HG03039 (cell line): Measurements from ENCODE around the gene PHOSPHO1.

Experiments used
- ATAC-seq: cut with Tn5 transposase; IDR thresholded peaks from one replicate; pipeline ENCODE4 v1.9.1; 2021; ENCODE audit warnings: mild to moderate bottlenecking, moderate library complexity; ENCODE audit not compliant: unreplicated experiment

PHOSPHO1 gene

GRCh38 chr17:49244839-49245238 lies 14.3 kb upstream of the PHOSPHO1 start:
- ATAC-seq = no peak

DNA sequence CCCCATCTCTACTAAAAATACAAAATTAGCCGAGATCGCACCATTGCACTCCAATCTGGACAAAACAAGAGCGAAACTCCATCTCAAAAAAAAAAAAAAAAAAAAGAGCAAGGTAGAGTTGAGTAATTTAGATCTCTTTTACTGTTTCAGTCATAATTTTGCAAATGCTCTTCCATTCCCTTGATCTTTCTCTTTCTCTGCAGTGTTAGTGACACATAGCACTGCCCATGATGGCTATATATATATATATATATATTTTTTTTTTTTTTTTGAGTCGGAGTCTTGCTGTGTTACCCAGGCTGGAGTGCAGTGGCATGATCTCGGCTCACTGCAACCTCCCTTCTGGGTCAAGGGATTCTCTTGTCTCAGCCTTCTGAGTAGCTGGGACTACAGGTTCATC lies 12.2 kb upstream of the PHOSPHO1 start:
- ATAC-seq = no peak

GRCh38 chr17:49241692-49242397 lies 11.3 kb upstream of the PHOSPHO1 start:
- no peak for ATAC-seq

DNA sequence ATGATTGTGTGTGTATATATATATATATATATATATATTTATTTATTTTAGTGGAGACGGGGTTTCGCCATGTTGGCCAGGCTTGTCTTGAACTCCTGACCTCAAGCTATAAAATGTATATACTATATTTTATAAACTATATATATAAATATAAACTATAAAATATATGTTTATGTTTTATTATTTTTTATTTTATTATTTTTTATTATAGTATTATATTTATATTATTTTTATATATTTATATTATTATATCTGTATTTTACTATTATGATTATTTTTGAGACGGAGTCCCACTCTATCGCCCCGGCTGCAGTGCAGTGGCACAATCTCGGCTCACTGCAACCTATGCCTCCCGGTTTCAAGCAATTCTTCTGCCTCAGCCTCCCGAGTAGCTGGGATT lies 10.5 kb upstream of the PHOSPHO1 start:
- no peak for ATAC-seq

DNA sequence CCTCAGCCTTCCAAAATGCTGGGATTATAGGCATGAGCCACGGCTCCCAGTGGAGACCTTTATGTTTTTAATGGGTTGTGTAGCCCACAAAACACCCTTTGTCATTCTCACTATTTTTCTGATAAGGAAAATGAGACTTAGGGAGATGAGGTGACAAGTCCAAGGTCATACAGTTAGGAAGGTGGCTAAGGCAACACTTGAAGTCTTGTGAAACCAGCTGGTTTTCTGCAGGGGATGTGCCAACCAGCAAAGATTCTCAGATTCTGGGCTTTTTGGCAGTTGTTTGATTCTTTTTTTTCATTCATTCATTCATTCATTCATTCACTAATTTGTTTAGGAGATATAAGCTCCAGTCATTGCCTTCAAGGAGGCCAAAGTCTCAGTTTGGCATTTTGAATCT lies 10.0 kb upstream of the PHOSPHO1 start:
- no peak for ATAC-seq

DNA sequence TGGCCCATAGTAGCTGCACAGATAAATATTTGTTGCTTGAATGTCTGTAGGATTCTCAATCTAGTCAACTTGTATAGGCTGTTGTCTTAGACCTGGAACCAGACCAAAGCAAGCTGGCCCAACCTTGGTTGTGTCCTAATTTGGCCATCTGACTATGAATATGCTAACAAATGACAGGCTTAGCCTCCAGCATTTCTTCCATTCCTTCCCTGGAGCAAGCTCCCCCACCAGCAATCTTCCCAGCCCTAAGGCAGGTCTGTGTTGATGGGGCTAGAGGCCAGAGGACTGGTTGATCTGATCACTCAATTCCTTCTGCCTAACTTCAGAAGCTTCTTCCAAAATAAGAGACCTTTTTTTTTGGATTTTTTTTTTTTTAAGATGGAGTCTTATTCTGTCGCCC lies 9.4 kb upstream of the PHOSPHO1 start:
- ATAC-seq = no peak

DNA sequence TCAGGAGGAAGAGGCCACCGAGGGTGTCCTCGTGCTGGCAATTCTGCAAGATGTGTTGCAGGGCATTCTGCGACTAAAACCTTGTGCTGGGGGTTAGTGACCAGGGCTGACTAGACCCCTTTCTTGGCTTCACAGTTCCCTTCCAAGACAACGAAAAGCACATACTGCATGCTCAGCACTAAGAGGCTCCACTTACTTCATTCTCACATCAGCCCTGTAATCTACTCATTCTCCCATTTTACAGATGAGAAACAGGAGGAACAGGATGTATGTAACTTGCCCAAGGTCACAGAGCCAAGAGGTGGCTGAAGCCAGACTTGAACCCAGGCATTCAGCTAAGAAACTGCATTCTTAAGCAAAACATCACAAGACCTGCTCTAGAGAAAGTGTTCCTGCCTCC lies 5.3 kb upstream of the PHOSPHO1 start:
- no peak for ATAC-seq

GRCh38 chr17:49234509-49235080 lies 4.0 kb upstream of the PHOSPHO1 start:
- ATAC-seq = no peak

- no peak for ATAC-seq
These were observed 942 bp upstream of the PHOSPHO1 start for GRCh38 chr17:49231563-49231894.

DNA sequence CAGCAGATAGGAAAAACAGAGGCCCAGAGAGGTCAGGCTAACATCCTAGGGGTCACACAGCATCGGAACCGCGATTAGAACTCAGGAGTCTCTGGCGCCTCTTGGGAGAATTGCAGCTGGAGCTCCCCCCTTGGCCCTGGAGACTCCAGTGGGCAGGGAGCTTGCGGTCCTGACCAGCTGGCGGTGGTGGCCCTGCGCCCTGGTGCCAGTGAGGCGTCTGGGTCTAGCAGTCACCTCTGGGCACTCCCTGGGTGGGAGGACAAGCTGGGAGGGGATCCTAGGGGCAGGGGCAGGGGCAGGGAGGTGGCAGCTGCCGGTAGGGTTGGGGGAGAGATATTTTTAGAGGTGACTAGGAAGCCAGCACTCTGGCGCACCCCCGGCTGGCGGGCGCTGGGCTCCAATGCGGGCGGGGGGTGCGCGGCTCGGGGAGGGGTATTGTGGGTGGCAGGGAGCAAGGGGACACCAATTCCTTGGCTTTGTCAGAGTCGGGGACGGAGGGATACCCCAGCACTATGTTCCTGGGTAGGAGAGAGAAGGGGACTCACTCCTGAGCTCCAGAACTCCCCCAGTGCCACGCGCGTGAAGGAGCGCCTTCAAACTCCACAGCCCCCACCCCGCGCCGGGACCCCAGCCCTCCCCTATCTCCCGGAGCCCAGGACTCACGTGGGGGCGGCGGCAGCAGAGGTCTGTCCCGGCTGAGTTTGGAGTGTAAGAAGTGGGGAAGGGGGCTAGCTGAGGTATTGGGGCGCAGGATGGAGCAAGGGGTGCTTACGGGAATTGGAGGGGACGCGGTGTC lies 584 bp downstream of the PHOSPHO1 start:
- ATAC-seq = no peak

DNA sequence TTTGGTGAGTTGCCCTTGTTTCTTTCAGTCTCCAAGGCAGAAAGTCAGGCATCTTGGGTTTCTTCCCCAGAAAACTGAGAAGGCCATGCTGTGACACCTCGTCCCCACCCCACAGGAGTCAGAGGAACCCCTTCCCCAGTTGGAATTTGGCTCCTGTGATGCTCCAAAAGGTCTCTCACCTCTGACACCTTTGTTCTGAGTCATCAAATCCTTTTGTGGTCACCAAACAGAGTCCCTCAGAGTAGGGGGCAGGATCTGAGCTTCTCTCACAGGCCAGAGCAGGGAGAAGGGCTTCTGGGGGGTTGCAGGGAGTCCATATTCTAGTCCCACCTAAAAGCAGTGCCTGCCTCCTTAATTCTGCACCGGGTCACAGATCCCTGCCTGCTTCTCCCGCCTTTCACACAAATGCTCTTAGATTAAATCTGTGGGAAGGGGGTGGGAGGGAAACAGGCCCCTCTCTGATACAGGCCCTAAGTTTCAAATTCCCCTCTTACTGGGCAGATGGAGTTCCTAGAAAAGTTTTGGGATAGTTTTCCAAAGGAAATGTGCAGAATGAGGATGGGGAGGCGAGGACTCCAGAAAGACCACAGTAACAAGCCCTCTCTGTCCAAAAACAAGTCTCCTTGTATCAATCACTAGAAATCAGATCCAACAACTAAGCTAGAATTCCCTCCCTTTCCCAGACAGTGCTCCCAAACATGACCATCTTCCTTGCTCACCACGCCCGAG lies 1.3 kb downstream of the PHOSPHO1 start:
- no peak for ATAC-seq

- no peak for ATAC-seq
These were observed 2.9 kb downstream of the PHOSPHO1 start for GRCh38 chr17:49227436-49228261.

DNA sequence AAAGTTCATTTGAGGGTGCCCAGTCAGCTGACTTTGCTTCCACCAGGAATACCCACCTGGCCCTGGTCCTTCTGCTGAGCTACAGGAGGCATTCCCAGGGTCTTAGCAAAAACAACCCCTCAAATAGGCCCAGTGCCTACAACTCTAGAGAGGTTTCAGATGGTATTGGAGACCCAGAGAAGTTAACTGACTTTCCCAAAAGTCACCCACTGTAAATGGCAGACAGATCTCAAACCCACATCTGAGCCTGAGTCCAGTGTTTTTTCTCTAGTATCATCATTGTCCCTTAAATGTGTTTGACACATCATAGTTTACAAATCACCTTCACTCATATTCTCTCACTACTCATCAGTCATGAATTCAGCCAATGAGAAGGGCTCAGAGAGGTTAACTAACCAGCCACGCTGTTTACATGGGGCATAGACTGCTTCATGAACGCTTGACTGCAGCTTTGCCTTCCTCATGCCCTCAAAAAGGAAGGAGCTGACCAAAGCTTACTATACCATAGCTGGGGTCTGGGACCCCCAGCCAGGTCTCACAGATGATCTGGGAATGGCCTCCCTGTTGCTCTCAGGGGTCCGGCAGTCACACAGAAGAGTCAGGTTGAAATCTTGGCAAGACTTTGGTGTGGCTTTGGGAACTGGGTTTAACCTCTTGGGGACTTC lies 3.7 kb downstream of the PHOSPHO1 start:
- ATAC-seq = no peak

DNA sequence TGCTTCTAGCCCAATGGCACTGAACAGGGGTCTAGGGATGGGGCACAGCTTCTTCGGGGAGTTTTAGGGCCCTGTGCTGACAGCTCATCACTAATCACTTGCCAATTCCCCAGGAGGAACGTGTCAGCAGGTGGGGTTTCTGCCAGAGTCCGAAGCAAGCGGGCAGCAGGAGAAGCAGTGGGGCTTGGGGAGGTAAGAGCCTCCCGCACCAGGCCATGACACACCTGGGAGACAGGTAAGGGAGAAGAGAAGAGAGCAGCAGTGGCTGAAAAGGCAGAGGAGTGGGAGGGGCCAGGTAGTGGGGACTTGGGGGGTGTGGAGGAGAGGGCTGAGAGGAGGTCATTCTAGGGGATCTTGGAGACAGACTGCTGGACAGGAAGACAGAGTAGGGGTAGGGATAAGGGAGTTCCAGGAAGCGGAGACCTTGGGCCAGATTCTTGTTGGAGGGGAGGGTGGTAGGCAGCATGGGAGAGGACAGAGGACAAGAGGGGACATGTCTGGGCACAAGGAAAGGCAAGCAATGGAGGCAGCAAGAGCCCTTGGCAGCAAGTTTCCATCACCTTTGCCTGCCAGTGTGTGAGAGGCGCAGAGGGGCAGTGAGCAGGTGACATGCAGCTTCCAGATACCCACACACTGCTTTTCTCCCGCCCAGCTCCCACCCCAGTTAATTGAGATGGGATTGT lies 4.9 kb downstream of the PHOSPHO1 start:
- no peak for ATAC-seq

DNA sequence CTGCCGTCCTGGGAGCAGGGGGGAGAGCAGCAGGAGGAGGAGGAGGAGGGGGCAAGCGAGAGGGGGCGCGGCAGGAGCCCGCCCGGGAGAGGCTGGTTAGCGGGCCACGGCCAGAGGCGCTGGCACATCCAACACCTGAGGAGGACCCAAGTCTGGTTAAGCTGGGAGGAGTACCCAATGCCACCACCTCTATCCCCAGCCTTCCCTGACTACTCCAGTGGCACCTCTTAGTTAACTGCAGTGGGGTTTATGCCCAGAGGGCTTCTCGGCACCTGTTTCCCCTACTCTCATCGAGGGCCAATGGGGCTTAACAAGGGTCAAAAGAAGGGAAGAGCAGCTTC lies 5.6 kb downstream of the PHOSPHO1 start:
- no peak for ATAC-seq

- no peak for ATAC-seq
These were observed 6.2 kb downstream of the PHOSPHO1 start for GRCh38 chr17:49224198-49224996.

GRCh38 chr17:49223517-49224197 lies 6.9 kb downstream of the PHOSPHO1 start:
- no peak for ATAC-seq

GRCh38 chr17:49223168-49223516 lies 7.4 kb downstream of the PHOSPHO1 start:
- ATAC-seq = no peak
